ENCODE data around the gene ZNF496. TPM values are rescaled to one million over a fixed set of nuclear protein-coding genes. Genes with fewer than 3 reads are reported as not detected.
"Not testable (repeated sequence)": the region's sequence is repeated elsewhere in the genome, so short reads cannot be mapped to it uniquely, and the experiment has no call there.

Gene ZNF496
- 39.0 TPM for total RNA-seq

DNA sequence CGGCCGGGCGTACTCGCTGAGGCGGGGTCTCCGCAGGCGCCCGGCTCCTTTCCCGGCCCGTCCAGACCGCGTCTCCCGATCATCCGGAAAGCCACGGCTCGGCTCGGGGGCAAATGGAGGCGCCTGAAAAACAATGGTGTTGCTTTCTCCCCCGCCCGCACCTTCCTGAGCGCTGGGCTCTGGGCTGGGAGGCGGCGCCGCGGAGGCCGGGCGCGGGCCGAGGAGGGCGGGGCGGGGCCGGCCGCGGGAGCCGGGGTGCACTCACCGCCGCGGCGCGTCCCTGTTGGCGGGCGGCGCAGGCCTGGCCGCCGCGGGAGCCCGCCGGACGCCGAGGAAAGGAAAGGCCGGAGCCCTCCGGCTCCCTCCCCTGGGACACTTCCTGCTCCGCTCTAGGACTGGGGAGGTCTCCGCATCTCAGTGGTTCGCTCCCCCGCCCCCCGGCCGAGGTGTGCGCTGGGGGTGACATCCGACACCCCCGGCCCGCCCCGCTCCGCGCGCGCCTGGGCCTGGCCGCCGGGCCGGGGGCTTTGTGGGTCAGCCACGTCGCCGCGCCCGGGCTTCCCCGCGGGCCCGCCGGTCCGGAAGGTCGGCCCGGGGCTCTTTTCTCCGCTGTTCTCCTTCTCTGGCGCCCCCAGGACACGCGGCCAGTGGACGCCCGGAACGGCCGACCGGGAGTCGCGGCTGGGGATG is at the start of gene ZNF496:
Gene ZNF496, minus strand, starts transcription at position 343 of the 690 bp plus-strand sequence. CDS start 2,289 bp downstream, outside the sequence.
- Histone ChIP-seq H3K27ac (peak within 1 kb of the TSS; percentile 95), H3K36me3 (peaks cover 0 to 19% of the 10 kb centered on the region in 2 donors), H3K9me3 (no peaks in the 10 kb centered on the region), H3K4me1 (peaks cover 65% of the 10 kb centered on the region), H3K4me3 (peak within 1 kb of the TSS; percentile 73 to 91), H3K27me3 (no peaks in the 10 kb centered on the region)
- no peak for DNase-seq (ENCODE audit: extremely low spot score in 2 of 2)
- TF ChIP-seq, protein P1, sequence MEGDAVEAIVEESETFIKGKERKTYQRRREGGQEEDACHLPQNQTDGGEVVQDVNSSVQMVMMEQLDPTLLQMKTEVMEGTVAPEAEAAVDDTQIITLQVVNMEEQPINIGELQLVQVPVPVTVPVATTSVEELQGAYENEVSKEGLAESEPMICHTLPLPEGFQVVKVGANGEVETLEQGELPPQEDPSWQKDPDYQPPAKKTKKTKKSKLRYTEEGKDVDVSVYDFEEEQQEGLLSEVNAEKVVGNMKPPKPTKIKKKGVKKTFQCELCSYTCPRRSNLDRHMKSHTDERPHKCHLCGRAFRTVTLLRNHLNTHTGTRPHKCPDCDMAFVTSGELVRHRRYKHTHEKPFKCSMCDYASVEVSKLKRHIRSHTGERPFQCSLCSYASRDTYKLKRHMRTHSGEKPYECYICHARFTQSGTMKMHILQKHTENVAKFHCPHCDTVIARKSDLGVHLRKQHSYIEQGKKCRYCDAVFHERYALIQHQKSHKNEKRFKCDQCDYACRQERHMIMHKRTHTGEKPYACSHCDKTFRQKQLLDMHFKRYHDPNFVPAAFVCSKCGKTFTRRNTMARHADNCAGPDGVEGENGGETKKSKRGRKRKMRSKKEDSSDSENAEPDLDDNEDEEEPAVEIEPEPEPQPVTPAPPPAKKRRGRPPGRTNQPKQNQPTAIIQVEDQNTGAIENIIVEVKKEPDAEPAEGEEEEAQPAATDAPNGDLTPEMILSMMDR (IDR thresholded peaks at IDR 0.05): no peak
- peak in 1 of 2 donors; percentile 47 for TF ChIP-seq POLR2AphosphoS5 (IDR thresholded peaks at IDR 0.05; ENCODE audit: insufficient read depth in 1 of 2, low read depth in 1 of 2)
- TF ChIP-seq POLR2A (IDR thresholded peaks at IDR 0.05): peak in 1 of 2 donors; percentile 39
- intact Hi-C loops (cut with DNase I): loop anchor here (5.0 kb wide), 1 partner anchor 1084 kb away; no protein-coding TSS in a partner anchor

DNA sequence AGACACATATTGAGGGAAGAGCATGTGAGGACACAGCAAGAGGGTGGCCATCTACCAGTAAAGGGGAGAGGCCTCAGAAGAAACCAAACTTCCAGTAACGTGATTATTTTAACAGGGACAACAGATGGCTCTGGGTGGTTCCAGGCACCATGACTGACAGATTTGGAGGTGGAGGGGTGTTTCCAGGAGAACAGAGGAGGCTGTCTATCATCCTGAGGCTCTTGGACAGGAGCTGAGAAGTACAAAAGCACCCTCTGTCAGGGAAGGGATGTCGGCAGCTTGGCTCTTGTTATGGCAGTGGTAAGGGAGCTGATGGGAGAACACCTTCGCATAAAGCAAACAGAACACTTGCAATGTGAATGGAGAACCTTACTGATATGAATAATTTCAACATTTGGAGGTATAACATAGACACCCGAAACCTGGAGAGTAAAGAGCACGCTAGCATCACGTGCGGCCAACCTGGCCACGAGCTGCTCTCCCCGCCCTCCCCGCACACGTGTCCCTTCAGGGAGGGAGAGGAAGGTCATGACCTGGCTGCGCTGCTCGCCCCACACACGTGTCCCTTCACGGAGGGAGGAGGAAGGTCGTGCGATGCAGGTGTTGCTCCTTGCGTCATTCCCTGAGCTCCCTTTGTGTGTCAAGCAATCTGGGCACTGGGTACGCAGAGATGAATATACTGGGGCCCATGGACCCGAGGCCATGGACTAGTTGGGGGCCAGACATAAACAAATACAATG is 46.8 kb upstream of the ZNF496 start:
- no peak for TF ChIP-seq POLR2AphosphoS5 (IDR thresholded peaks at IDR 0.05; ENCODE audit: insufficient read depth in 1 of 2, low read depth in 1 of 2)
- TF ChIP-seq, protein P1 (IDR thresholded peaks at IDR 0.05): no peak
- no peak for TF ChIP-seq POLR2A (IDR thresholded peaks at IDR 0.05)
- DNase-seq (ENCODE audit: extremely low spot score in 2 of 2): no peak
- Histone ChIP-seq H3K9me3 (no peaks in the 10 kb centered on the region), H3K27ac (no peak overlapping the region), H3K4me1 (no peaks in the 10 kb centered on the region), H3K36me3 (no peaks in the 10 kb centered on the region), H3K27me3 (no peaks in the 10 kb centered on the region), H3K4me3 (no peak overlapping the region)
- intact Hi-C loops (cut with DNase I): no loop called here

DNA sequence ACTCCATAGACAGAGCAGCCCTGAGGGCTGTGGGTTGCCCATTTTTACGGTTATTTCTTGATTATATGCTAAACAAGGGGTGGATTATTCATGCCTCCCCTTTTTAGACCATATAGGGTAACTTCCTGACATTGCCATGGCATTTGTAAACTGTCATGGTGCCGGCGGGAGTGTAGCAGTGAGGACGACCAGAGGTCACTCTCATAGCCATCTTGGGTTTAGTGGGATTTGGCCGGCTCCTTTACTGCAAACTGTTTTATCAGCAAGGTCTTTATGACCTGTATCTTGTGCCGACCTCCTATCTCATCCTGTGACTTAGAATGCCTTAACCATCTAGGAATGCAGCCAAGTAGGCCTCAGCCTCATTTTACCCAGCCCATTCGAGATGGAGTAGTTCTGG is 46.0 kb upstream of the ZNF496 start:
- intact Hi-C loops (cut with DNase I); H3K4me3 ChIP-seq; H3K27ac ChIP-seq; H3K27me3 ChIP-seq; H3K4me1 ChIP-seq; DNase-seq (ENCODE audit: extremely low spot score in 2 of 2); H3K9me3 ChIP-seq; H3K36me3 ChIP-seq: not testable (repeated sequence)

DNA sequence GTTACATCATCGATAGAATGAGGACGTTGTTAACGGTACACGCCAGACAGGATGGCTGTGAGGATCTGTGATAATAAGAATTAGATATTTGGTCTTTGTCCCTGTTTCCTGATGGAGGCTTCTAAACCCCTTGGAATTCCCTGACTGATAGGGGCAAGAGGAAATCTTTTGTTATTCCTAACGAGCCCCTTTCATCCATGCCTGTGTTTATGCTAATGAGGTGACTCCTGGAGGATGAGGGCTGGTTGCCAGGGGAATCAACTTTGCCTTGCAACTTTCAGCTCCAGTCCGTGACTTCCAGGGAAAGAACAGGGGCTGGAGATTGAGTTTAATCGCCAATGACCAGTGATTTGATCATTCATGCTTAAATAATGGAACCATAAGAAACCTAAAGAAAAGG is 45.0 kb upstream of the ZNF496 start:
- no peak for TF ChIP-seq POLR2AphosphoS5 (IDR thresholded peaks at IDR 0.05; ENCODE audit: insufficient read depth in 1 of 2, low read depth in 1 of 2)
- TF ChIP-seq, protein P1 (IDR thresholded peaks at IDR 0.05): no peak
- no peak for TF ChIP-seq POLR2A (IDR thresholded peaks at IDR 0.05)
- no peak overlapping the region for H3K27ac ChIP-seq
- H3K4me1 ChIP-seq: no peaks in the 10 kb centered on the region
- intact Hi-C loops (cut with DNase I): no loop called here
- no peak for DNase-seq (ENCODE audit: extremely low spot score in 2 of 2)
- no peaks in the 10 kb centered on the region for H3K36me3 ChIP-seq
- H3K27me3 ChIP-seq: no peaks in the 10 kb centered on the region
- H3K9me3 ChIP-seq: no peaks in the 10 kb centered on the region
- H3K4me3 ChIP-seq: no peak overlapping the region

DNA sequence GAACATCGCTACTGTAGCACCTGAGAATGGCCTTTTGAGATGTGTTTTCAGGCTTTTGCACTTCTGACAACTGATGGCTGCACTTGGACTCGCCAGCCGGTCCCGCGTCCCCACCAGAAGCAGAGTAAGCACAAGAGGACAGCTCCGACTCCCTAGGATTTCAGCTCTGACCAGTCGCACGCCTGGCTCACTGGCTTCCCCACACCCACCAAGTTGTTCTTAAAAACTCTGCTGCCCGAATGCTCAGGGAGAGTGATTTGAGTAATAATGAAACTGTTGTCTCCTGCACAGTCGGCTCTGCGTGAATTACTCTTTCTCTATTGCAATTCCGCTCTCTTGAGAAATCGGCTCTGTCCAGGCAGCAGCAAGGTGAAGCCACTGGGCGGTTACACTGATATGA is 44.1 kb upstream of the ZNF496 start:
- no peak for DNase-seq (ENCODE audit: extremely low spot score in 2 of 2)
- no peak for TF ChIP-seq POLR2AphosphoS5 (IDR thresholded peaks at IDR 0.05; ENCODE audit: insufficient read depth in 1 of 2, low read depth in 1 of 2)
- TF ChIP-seq, protein P1 (IDR thresholded peaks at IDR 0.05): no peak
- no peak for TF ChIP-seq POLR2A (IDR thresholded peaks at IDR 0.05)
- intact Hi-C loops (cut with DNase I): no loop called here
- H3K4me3 ChIP-seq: no peak overlapping the region
- H3K4me1 ChIP-seq: no peaks in the 10 kb centered on the region
- H3K27ac ChIP-seq: no peak overlapping the region
- no peaks in the 10 kb centered on the region for H3K9me3 ChIP-seq
- no peaks in the 10 kb centered on the region for H3K36me3 ChIP-seq
- H3K27me3 ChIP-seq: no peaks in the 10 kb centered on the region

DNA sequence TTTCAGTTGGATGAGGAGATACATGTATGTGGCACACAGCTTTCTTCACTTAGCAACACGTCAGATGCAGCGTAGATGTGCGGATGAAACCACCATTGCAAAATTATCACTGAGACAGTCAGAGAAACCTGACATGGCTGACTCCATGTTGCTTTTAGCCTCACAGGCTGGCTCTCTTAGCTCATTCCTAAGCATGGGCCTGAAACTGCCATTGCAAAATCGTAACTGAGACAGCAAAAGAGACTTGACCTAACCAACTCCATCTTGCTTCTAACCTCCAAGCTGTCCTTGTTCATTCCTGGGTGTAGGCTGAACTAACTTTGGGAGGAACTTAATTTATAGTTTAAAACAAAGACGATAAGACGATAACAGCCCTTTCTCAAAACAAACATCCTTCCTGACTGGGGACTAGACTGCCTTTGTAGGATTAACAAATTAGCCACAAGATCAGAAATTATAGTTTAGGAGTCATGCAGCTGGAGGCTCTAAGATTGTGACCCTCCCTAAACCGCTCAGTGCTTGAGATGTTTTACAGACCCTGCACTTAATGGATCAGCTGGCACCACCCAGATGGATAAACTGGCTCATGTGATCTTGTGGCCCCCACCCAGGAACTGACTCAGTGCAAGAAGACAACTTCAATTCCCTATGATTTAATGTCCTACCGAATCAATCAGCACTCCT is 43.1 kb upstream of the ZNF496 start:
- intact Hi-C loops (cut with DNase I); H3K9me3 ChIP-seq; H3K4me3 ChIP-seq; H3K4me1 ChIP-seq; DNase-seq (ENCODE audit: extremely low spot score in 2 of 2); H3K27me3 ChIP-seq; H3K36me3 ChIP-seq; H3K27ac ChIP-seq: not testable (repeated sequence)
